HFF-Myc (cell line): ENCODE data around the gene CRIM1.

ENCODE experiments used
- DNase-seq: peaks from one replicate; pipeline ENCODE4 v3.0.0-alpha.2; 2011; ENCODE audit warnings: low read depth; ENCODE audit errors: extremely low read depth
- H3K4me3 ChIP-seq: replicated peaks from 2 replicates; pipeline ENCODE4 v1.5.1; 2011; ENCODE audit warnings: low read depth, mild to moderate bottlenecking, control low read depth, low read length
- CTCF ChIP-seq: IDR thresholded peaks from 2 replicates; pipeline ENCODE4 v1.5.1; 2012; ENCODE audit warnings: mild to moderate bottlenecking, low read depth, low read length, control low read depth; ENCODE audit errors: missing control alignments

Gene CRIM1

GRCh38 chr2:36408198-36408703 is 52.7 kb downstream of the CRIM1 start:
- TF ChIP-seq CTCF = no peak
- no peak for DNase-seq
- no peak overlapping the region for H3K4me3 ChIP-seq

DNA sequence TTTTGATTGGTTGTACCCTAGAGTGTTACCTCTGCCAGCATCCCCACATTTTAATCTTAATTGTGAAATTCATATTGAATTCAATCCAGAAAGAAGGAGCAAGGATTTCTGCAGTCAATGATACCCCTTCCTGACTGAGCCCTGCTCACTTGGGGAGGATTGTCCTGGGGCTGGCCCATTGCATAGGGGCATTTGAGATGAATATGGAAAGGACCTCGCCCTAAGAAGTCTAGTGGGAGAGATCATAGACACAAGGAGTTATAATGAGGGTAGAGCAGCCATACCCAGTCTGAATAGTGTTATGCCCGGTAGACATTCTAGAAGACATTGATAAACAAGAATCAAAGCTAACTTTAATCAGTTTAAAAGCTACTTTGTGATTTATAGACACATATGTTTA is 53.8 kb downstream of the CRIM1 start:
- no peak overlapping the region for H3K4me3 ChIP-seq
- no peak for DNase-seq
- TF ChIP-seq CTCF = no peak

DNA sequence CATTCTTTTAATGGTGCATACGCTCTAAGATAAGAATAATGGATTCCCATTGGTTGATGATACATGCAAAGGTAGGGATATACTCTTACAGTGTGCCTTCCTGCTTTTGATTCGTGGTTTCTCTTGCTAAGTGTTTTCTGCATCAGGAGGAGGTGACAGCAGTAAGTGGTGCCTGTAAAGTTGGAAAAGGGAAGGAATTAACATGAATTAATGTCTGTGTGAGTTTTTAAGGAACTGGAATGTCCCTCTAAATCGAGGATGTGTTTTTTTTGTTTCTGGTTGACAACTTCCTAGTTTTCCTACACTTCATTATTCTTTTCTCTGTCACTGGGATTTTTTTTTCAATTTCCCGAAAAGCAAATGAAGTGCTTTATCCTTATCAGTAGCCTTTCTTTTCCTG is 54.4 kb downstream of the CRIM1 start:
- H3K4me3 ChIP-seq = no peak overlapping the region
- TF ChIP-seq CTCF = no peak
- DNase-seq = no peak

DNA sequence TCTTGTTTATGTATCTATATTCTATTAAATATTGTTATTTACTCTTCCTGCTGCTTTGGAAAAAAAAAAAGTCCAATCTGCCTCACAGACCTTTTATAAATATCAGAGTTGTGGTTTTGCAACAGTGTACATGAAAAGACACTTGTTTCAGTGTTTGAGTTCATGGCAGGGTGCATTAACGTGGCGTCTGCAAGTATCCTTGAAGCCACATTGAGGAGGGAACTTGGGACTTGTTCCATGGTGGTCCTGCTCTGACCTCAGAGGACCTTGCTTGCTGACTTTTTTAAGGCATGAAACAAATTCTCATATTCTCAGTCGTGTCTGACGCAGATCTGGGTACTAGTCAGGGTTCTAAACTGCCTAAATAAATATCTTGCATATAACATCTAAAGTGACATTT is 55.1 kb downstream of the CRIM1 start:
- no peak for TF ChIP-seq CTCF
- no peak for DNase-seq
- no peak overlapping the region for H3K4me3 ChIP-seq

GRCh38 chr2:36411962-36412444 is 56.4 kb downstream of the CRIM1 start:
- TF ChIP-seq CTCF = no peak
- no peak for DNase-seq
- no peak overlapping the region for H3K4me3 ChIP-seq

GRCh38 chr2:36413218-36413617 is 57.6 kb downstream of the CRIM1 start:
- TF ChIP-seq CTCF = no peak
- no peak for DNase-seq
- no peak overlapping the region for H3K4me3 ChIP-seq

- no peak for DNase-seq
- TF ChIP-seq CTCF = no peak
- H3K4me3 ChIP-seq = no peak overlapping the region
These were observed 58.7 kb downstream of the CRIM1 start for GRCh38 chr2:36414307-36414706.
